ENCODE results near the gene BLCAP. TPM values are rescaled to one million over a fixed set of nuclear protein-coding genes. Genes with fewer than 3 reads are reported as not detected.
"Not testable (repeated sequence)": the region's sequence is repeated elsewhere in the genome, so short reads cannot be mapped to it uniquely, and the experiment has no call there.

The BLCAP gene
- total and polyA plus RNA-seq, 2 of the 4 experiments (the other 2 are of a cell fraction) = 17.7 to 67.3 TPM

GRCh38 chr20:37540838-37541237 lies 13.2 kb upstream of the BLCAP start:
- H3K56ac ChIP-seq (ENCODE audit: extremely low read depth, insufficient read depth, low read length); H3K36me3 ChIP-seq (ENCODE audit: control insufficient read depth, insufficient read depth, low read length); H3K9ac ChIP-seq (ENCODE audit: low read depth, low read length); H2BK20ac ChIP-seq (ENCODE audit: low read depth, low read length); H4K5ac ChIP-seq (ENCODE audit: low read depth, low read length); H2AK5ac ChIP-seq (ENCODE audit: low read depth, low read length); H4K8ac ChIP-seq (ENCODE audit: low read depth in 2 of 2, low read length in 2 of 2); H4K20me1 ChIP-seq (ENCODE audit: insufficient read depth, low read length); H2AFZ ChIP-seq (replicated peaks; ENCODE audit: low read length, poor library complexity); DNase-seq; in situ Hi-C loops (cut with MboI; ENCODE audit: low sequenced_read_pairs); H4K91ac ChIP-seq (ENCODE audit: insufficient read depth, low read depth, low read length); H3K23ac ChIP-seq (ENCODE audit: low read depth, low read length); CTCF ChIA-PET; H3K79me1 ChIP-seq (ENCODE audit: low read depth in 1 of 2, low read length in 2 of 2); H2BK120ac ChIP-seq (ENCODE audit: low read depth, low read length); intact Hi-C loops (cut with micrococcal nuclease); H3K14ac ChIP-seq (replicated peaks; ENCODE audit: low read depth, low read length); BruUV-seq (replicated peaks); H3K9me3 ChIP-seq (ENCODE audit: control insufficient read depth, insufficient read depth, low read length); H3K27ac ChIP-seq (ENCODE audit: insufficient read depth, low read length); H3K9me1 ChIP-seq (ENCODE audit: insufficient read depth, low read length); H3K18ac ChIP-seq (ENCODE audit: low read depth, low read length); H3K4me2 ChIP-seq (ENCODE audit: low read depth, low read length); H3K4ac ChIP-seq (ENCODE audit: low read depth, low read length); H3K4me3 ChIP-seq (ENCODE audit: insufficient read depth, low read depth, low read length); H2BK5ac ChIP-seq (ENCODE audit: low read depth, low read length, poor library complexity, severe bottlenecking); ATAC-seq (ENCODE audit: low read depth); H2AK9ac ChIP-seq (replicated peaks; ENCODE audit: low read depth, low read length, poor library complexity); H3K4me1 ChIP-seq (ENCODE audit: control insufficient read depth, insufficient read depth, low read length); H2BK15ac ChIP-seq (ENCODE audit: low read depth, low read length); dilution Hi-C loops (cut with HindIII; ENCODE audit: low sequenced_read_pairs, unreplicated experiment): not testable (repeated sequence)
- H3K27me3 ChIP-seq (ENCODE audit: control insufficient read depth, insufficient read depth, low read length) = peaks cover 11% of the 10 kb centered on the region
- POLR2A ChIA-PET (ENCODE audit: unreplicated experiment) = interaction anchor here (0.6 to 0.7 kb wide), 2 partner anchors 18 to 161 kb away, joined by 4 to 6 read pairs; no protein-coding TSS in a partner anchor
- WGBS, 2 experiments (ENCODE audit: extremely low coverage in 2 of 2, insufficient read length in 1 of 2) = no CpG with 5 or more reads among the region's 1 CpG
